HepG2 (cell line): ENCODE results near the gene RTF1. TPM values are rescaled to one million over a fixed set of nuclear protein-coding genes. Genes with fewer than 3 reads are reported as not detected.
A peak's percentile ranks its signal among the peaks of the same experiment; 100 is the strongest.

Source experiments
- BORCS8-MEF2B ChIP-seq: sonication (generic); formaldehyde crosslinking; IDR thresholded peaks from 2 replicates; pipeline ENCODE4 v1.8.0; 2022; ENCODE audit warnings: mild to moderate bottlenecking, missing genetic modification reagents
- CBFB ChIP-seq: sonication (generic); formaldehyde crosslinking; IDR thresholded peaks from 2 replicates; pipeline ENCODE4 v1.4.0; 2020; ENCODE audit warnings: missing genetic modification reagents
- DPF2 ChIP-seq: sonication (generic); formaldehyde crosslinking; IDR thresholded peaks from 2 replicates; pipeline ENCODE4 v1.4.0; 2020; ENCODE audit warnings: mild to moderate bottlenecking, low read depth, missing genetic modification reagents, borderline replicate concordance
- GFI1 ChIP-seq: sonication (generic); formaldehyde crosslinking; IDR thresholded peaks from 2 replicates; pipeline ENCODE4 v1.5.0; 2020; ENCODE audit warnings: missing genetic modification reagents, mild to moderate bottlenecking, borderline replicate concordance
- IRF2 ChIP-seq: IDR thresholded peaks from 2 replicates; pipeline ENCODE4 v1.6.1; 2018; ENCODE audit warnings: missing genetic modification reagents, missing compliant biosample characterization
- JUNB ChIP-seq: sonication (generic); formaldehyde crosslinking; IDR thresholded peaks from 2 replicates; pipeline ENCODE4 v1.8.0; 2022; ENCODE audit warnings: missing genetic modification reagents, mild to moderate bottlenecking, borderline replicate concordance
- KDM1A ChIP-seq: IDR thresholded peaks from 2 replicates; pipeline ENCODE4 v1.6.1; 2016; ENCODE audit warnings: missing compliant biosample characterization
- KMT2A ChIP-seq: sonication (generic); formaldehyde crosslinking; IDR thresholded peaks from 2 replicates; pipeline ENCODE4 v1.4.0; 2020; ENCODE audit warnings: missing genetic modification reagents
- KMT2B ChIP-seq: IDR thresholded peaks from 2 replicates; pipeline ENCODE4 v1.6.1; 2016; ENCODE audit warnings: missing genetic modification reagents, missing compliant biosample characterization
- MTA1 ChIP-seq: sonication (generic); formaldehyde crosslinking; IDR thresholded peaks from 2 replicates; pipeline ENCODE4 v1.4.0; 2020; ENCODE audit warnings: missing genetic modification reagents, mild to moderate bottlenecking, borderline replicate concordance
- POGK ChIP-seq: sonication (generic); formaldehyde crosslinking; conservative IDR thresholded peaks from 2 replicates; pipeline ENCODE4 v1.8.0; 2022; ENCODE audit warnings: mild to moderate bottlenecking, moderate library complexity, missing genetic modification reagents
- POGZ ChIP-seq: sonication (generic); formaldehyde crosslinking; IDR thresholded peaks from 2 replicates; pipeline ENCODE4 v1.4.0; 2020; ENCODE audit warnings: mild to moderate bottlenecking, missing genetic modification reagents
- RARA ChIP-seq: IDR thresholded peaks from 2 replicates; pipeline ENCODE4 v1.6.1; 2016; ENCODE audit warnings: missing genetic modification reagents, missing compliant biosample characterization
- RXRA ChIP-seq: sonication (generic); formaldehyde crosslinking; IDR thresholded peaks from 2 replicates; pipeline ENCODE4 v1.5.1; 2020; ENCODE audit warnings: missing genetic modification reagents
- XRCC5 ChIP-seq: fragments of 200-400 bp; formaldehyde crosslinking; optimal IDR thresholded peaks from 2 replicates; pipeline ENCODE3; 2017; ENCODE audit warnings: mild to moderate bottlenecking, low read length
- YEATS2 ChIP-seq: sonication (generic); formaldehyde crosslinking; IDR thresholded peaks from 2 replicates; pipeline ENCODE4 v1.4.0; 2020; ENCODE audit warnings: missing genetic modification reagents, borderline replicate concordance
- ZBTB10 ChIP-seq: sonication (generic); formaldehyde crosslinking; IDR thresholded peaks from 2 replicates; pipeline ENCODE4 v1.4.0; 2020; ENCODE audit warnings: missing genetic modification reagents, borderline replicate concordance
- ZBTB26 ChIP-seq: IDR thresholded peaks from 2 replicates; pipeline ENCODE4 v1.6.1; 2016; ENCODE audit warnings: missing compliant biosample characterization, missing genetic modification reagents, borderline replicate concordance
- ZFP36L1 ChIP-seq: sonication (generic); formaldehyde crosslinking; IDR thresholded peaks from 2 replicates; pipeline ENCODE4 v1.8.0; 2022; ENCODE audit warnings: mild to moderate bottlenecking, missing genetic modification reagents, moderate library complexity
- ZFP36L2 ChIP-seq: sonication (generic); formaldehyde crosslinking; IDR thresholded peaks from 2 replicates; pipeline ENCODE4 v1.4.0; 2020; ENCODE audit warnings: missing genetic modification reagents
- ZNF251 ChIP-seq: sonication (generic); formaldehyde crosslinking; IDR thresholded peaks from 2 replicates; pipeline ENCODE4 v1.9.0; 2021; ENCODE audit warnings: mild to moderate bottlenecking, missing genetic modification reagents
- ZNF335 ChIP-seq: sonication (generic); formaldehyde crosslinking; IDR thresholded peaks from 2 replicates; pipeline ENCODE4 v1.4.0; 2020; ENCODE audit warnings: missing genetic modification reagents
- ZNF772 ChIP-seq: sonication (generic); formaldehyde crosslinking; IDR thresholded peaks from 2 replicates; pipeline ENCODE4 v1.5.0; 2020; ENCODE audit warnings: mild to moderate bottlenecking, missing genetic modification reagents
- ZNF780A ChIP-seq: sonication (generic); formaldehyde crosslinking; IDR thresholded peaks from 2 replicates; pipeline ENCODE4 v1.8.0; 2022; ENCODE audit warnings: mild to moderate bottlenecking, missing genetic modification reagents, moderate library complexity
- ZNF841 ChIP-seq: sonication (generic); formaldehyde crosslinking; IDR thresholded peaks from 2 replicates; pipeline ENCODE4 v1.8.1; 2023; ENCODE audit warnings: missing genetic modification reagents, borderline replicate concordance
- polyA plus RNA-seq, 8 experiments: library from polyadenylated mRNA; depleted of rRNA in 3 of 8; stranded (reverse) in 7 of 8; unstranded in 1 of 8; fragments of >200 nt; fragmentation: Illumina TruSeq in 4 of 8; extraction: Trizol in 4 of 8; gene quantifications; 2 replicates each; pipeline versions ENCODE4 v1.2.1 to v1.2.3, GENCODE V29; 2011 to 2016; ENCODE audit warnings: low read depth in 4 of 8, missing spikeins in 1 of 8, mixed read lengths in 1 of 8; ENCODE audit not compliant: insufficient read depth in 1 of 8
- total RNA-seq, 5 experiments: library from RNA; depleted of rRNA; stranded (reverse); fragments of >200 nt; fragmentation: Illumina TruSeq; extraction: Trizol; gene quantifications; 2 replicates each; pipeline ENCODE4 v1.2.3, GENCODE V29; 2016; ENCODE audit warnings: low read depth in 1 of 5

The RTF1 gene
- total and polyA plus RNA-seq, 2 of the 13 experiments (the other 11 are each of a cell fraction or from before 2014, with no cell fraction given) = 13.9 to 17.9 TPM

- TF ChIP-seq ZBTB10 (peak; percentile 86), GFI1 (CRISPR knock-in tag) (peak; percentile 63; the same call in 1 of the 2 replicates), ZFP36L2 (no peak), XRCC5 (peak; percentile 75), CBFB (CRISPR knock-in tag) (no peak; the same call in 1 of the 2 replicates), POGK (CRISPR knock-in tag) (peak; percentile 89), ZFP36L1 (peak; percentile 90; the same call in 1 of the 2 replicates), MTA1 (CRISPR knock-in tag) (peak; percentile 72; the same call in 1 of the 2 replicates), KMT2A (CRISPR knock-in tag) (peak; percentile 96), ZNF251 (no peak), RXRA (CRISPR knock-in tag) (peak; percentile 85; the same call in 1 of the 2 replicates), DPF2 (CRISPR knock-in tag) (0 out of 2 replicates have a peak, but pooled peaks have one; percentile 23), POGZ (CRISPR knock-in tag) (peak; percentile 77), RARA (CRISPR knock-in tag) (peak; percentile 52), IRF2 (CRISPR knock-in tag) (peak; percentile 54; the same call in 1 of the 2 replicates), KDM1A (no peak), ZBTB26 (CRISPR knock-in tag) (peak; percentile 65; the same call in 1 of the 2 replicates), ZNF335 (peak; percentile 66; the same call in 1 of the 2 replicates), ZNF841 (CRISPR knock-in tag) (0 out of 2 replicates have a peak, but pooled peaks have one; percentile 59), ZNF772 (CRISPR knock-in tag) (peak; percentile 83; the same call in 1 of the 2 replicates), ZNF780A (0 out of 2 replicates have a peak, but pooled peaks have one; percentile 38), JUNB (CRISPR knock-in tag) (no peak), YEATS2 (0 out of 2 replicates have a peak, but pooled peaks have one; percentile 67), BORCS8-MEF2B (CRISPR knock-in tag) (peak; percentile 79), KMT2B (CRISPR knock-in tag) (peak; percentile 91)
These were observed 79.1 kb downstream of the RTF1 start (continued) for GRCh38 chr15:41495736-41496599.
